ENCODE data around the gene FBXW8.

FBXW8 gene

DNA sequence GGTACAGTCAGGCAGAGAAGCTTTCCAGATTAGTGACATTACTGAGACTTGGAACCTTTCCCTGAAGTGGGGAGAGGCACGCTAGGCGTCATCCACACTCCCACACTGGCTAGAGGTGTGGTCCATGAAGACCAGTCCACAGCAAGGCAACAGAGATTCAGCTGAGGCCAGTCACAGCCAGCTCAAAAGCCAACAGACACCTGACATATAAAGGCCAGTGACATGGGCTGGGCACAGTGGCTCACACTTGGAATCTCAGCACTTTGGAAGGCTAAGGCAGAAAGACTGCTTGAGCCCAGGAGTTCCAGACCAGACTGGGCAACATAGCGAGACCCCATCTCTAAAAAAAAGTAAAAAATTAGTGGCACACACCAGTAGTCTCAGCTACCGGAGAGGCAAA, 40.4 kb upstream of the FBXW8 start:
- no peak for DNase-seq (ENCODE audit: low read depth)
- H3K4me3 ChIP-seq (ENCODE audit: low read depth, low read length), result no peak overlapping the region
- TF ChIP-seq, protein P1, sequence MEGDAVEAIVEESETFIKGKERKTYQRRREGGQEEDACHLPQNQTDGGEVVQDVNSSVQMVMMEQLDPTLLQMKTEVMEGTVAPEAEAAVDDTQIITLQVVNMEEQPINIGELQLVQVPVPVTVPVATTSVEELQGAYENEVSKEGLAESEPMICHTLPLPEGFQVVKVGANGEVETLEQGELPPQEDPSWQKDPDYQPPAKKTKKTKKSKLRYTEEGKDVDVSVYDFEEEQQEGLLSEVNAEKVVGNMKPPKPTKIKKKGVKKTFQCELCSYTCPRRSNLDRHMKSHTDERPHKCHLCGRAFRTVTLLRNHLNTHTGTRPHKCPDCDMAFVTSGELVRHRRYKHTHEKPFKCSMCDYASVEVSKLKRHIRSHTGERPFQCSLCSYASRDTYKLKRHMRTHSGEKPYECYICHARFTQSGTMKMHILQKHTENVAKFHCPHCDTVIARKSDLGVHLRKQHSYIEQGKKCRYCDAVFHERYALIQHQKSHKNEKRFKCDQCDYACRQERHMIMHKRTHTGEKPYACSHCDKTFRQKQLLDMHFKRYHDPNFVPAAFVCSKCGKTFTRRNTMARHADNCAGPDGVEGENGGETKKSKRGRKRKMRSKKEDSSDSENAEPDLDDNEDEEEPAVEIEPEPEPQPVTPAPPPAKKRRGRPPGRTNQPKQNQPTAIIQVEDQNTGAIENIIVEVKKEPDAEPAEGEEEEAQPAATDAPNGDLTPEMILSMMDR (IDR thresholded peaks at IDR 0.05; ENCODE audit: low read depth, low read length, missing control alignments), result no peak

DNA sequence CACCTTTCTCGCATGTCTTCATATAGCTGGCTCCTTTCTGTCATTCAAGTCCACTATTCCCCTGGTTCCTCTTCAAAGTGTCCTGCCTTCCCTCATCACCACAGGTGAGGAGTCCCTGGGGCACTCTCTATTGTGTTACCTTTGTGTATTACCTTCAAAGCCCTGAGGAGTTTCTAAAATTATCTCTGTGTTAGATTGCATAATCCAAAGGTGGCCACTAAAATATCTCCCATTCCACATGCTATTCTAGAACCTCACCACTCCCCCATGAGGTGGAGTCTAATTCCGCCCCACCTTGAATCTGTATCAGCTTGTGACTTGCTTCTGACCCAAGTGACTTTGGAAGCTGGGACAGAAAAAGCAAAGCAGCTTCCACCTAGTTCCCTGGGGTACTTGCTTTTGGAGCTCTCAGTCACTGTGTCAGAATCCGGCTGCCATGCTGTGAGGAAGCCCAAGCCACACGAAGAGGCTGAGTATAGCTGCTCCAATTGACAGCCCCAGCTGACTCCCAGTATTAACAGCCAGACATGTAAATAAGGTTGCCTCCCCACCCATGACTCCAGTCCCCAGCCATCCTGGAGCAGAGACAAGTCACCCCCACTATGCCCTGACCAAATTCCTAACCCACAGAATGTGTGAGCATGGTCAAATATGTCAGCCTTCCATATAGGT, 36.3 kb upstream of the FBXW8 start:
- DNase-seq (ENCODE audit: low read depth), result no peak
- TF ChIP-seq, protein P1 (IDR thresholded peaks at IDR 0.05; ENCODE audit: low read depth, low read length, missing control alignments), result no peak

DNA sequence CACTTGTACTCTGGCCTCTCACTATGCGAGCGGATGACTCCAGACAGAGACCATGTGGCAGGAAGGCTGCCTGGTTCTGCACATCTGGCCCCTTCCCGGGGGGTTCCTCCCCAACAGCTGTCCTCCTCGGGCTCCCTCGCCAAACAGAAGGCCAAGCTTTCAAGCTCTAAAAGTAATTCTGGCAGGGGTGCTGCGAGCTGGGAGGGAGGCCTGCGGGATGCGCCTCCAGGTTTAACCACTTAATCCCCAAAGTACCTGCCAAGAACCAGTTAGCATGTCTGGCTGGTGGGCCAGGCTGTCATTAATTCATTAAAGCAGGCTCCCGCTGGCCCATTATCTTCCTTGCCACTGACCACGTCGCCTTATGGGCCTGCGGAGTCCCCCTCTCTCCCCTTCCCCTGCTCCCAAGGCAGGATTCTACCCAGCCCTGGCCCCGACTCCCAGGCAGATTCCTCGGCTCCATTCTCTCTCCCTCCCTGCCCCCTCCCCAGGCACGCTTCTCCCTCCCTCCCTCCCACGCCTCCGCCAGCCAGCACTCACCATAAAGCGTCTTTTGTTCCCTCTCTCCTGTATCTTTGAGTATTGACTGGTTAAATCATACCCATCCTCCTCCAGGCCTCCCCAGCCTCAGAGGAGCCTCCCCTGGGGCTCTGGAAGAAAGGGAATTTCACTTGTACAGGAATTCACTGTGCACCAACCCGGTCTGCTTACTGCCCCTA, 34.4 kb upstream of the FBXW8 start:
- no peak for DNase-seq (ENCODE audit: low read depth)
- TF ChIP-seq, protein P1 (IDR thresholded peaks at IDR 0.05; ENCODE audit: low read depth, low read length, missing control alignments), result no peak
- H3K4me3 ChIP-seq (ENCODE audit: low read depth, low read length), result no peak overlapping the region

More for the DNA sequence above, 36.3 kb upstream of the FBXW8 start:
- H3K4me3 ChIP-seq (ENCODE audit: low read depth, low read length), result no peak overlapping the region

DNA sequence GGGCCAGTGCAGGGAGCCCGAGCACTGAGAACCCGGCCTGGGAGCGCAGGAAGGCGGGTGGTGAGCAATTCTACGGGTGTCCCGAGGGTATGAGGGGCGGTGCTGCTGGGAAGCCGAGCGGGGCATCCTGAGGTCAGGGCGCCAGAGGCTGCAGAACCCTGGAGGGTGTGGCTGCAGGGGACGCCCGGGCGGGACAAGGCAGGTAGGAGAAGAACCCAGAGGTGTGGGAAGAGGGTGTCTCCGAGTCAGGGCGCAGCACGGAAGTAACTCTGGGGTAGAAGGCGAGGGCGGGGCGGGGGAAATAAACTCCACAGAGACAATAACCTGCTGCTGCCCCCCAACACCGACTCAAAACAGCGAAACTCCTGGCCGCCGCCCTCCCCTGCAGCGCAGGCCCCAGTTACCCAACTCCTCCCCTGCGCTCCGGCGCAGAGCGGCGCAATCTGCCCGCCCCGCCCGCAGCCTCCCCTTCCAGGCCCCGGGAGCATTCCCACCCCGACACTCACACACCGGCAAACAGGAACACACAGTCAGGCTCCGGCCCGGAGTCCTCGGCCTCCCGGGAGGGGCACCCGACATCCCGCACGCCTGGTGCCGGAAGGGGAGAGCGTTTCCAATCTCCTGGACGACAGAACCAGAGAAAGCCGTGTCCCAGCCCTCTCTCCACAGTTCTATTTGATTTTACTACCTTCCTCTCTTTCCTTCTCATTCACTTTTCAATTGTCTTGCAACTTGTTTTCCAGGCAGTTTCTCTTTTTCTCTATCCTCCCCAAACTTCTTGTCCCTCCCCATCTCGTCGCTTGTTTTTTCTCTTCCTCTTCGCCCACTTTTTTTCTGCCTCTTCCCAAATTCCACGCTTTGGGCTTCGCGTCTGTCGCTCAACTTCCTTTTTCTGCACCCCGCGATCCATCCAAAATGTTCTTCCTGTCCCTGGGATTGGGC, 31.9 kb upstream of the FBXW8 start:
- no peak for DNase-seq (ENCODE audit: low read depth)
- no peak overlapping the region for H3K4me3 ChIP-seq (ENCODE audit: low read depth, low read length)
- TF ChIP-seq, protein P1 (IDR thresholded peaks at IDR 0.05; ENCODE audit: low read depth, low read length, missing control alignments), result no peak

DNA sequence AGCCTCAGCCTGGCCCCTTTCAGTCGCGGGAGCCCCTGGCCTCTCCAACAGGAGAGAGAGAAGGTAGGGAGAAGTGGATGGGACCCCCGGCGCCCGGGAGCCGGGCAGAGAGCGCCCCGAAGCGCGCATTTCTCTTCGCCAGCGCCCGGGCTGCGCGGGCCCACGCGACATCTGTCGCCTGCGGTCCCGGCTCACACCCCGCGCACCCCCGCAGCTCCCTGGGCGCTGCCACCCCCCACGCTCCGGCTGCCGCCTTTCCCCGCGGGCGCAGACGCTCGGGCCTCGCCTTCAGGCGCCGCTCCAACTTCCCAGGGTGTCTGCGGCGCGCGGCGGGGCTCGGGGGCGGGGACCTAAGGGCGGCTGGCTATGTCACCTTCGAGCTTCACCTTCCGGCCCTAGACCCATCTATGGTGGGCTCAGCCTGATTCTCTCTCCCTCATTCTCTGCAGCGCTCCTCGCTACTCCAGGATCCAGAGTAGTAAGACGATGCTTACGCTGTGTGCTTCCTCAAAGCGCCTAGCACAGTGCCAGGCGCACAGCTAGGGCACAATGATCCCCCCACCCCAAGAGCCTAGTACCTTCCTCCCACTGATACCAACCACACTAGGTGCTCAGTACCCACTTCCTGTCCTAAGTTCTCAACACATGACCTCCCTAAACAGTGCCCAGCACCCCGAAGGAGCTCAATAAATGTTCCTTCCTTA, 31.1 kb upstream of the FBXW8 start:
- DNase-seq (ENCODE audit: low read depth), result no peak
- H3K4me3 ChIP-seq (ENCODE audit: low read depth, low read length), result no peak overlapping the region
- TF ChIP-seq, protein P1 (IDR thresholded peaks at IDR 0.05; ENCODE audit: low read depth, low read length, missing control alignments), result no peak

DNA sequence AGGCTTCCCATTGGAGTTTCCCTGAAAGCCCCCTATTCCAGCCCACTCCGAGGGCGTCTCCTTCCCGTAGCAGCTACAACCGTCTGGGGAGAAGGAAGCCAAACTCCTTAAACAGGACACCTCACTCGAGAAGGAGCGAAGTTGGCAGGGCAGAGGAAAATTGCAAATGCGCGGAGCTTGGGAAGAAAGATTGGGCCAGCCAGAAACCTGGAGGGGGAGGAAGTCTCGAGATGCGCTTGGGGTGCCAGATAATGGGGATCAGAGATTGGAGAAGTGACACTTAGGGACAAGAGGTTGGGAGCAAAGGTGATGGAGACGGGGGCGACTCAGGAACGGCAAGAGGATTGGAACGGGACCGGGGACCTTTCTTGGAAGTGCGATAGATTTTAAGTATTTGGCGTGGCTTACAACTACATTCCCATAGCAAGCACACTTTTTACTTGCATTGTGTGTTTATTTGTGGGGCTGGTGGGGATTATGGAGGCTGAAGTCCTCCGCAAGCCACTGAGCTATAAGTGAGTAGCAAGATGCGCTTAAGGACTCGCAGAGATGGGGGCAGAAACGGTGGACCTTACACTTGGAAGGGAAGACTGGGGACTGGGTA, 30.4 kb upstream of the FBXW8 start:
- no peak overlapping the region for H3K4me3 ChIP-seq (ENCODE audit: low read depth, low read length)
- TF ChIP-seq, protein P1 (IDR thresholded peaks at IDR 0.05; ENCODE audit: low read depth, low read length, missing control alignments), result no peak
- no peak for DNase-seq (ENCODE audit: low read depth)

Data from GM12864 (cell line).